Measurements from ENCODE around the gene ZYG11A.

Gene ZYG11A

GRCh38 chr1:52919051-52919722, 76.6 kb downstream of the ZYG11A start:
- DNase-seq, result peak in 1 of 2 donors; percentile 24

- no peak for DNase-seq
Measured at GRCh38 chr1:52919723-52920483, 77.3 kb downstream of the ZYG11A start.

GRCh38 chr1:52920791-52921291, 78.3 kb downstream of the ZYG11A start:
- DNase-seq, result no peak

- DNase-seq, result no peak
Measured at GRCh38 chr1:52925571-52926005, 83.0 kb downstream of the ZYG11A start.

GRCh38 chr1:52926864-52927211, 84.3 kb downstream of the ZYG11A start:
- DNase-seq, result no peak

- peak; percentile 79 to 82 for DNase-seq
Measured at GRCh38 chr1:52927212-52928014, 84.9 kb downstream of the ZYG11A start, which contains the start of gene SCP2. Gene SCP2 (plus strand): TSS chr1:52927276. CDS start chr1:52927397, 121 bp downstream.

- no peak for DNase-seq
Measured at GRCh38 chr1:52928015-52928404, 85.5 kb downstream of the ZYG11A start.

GRCh38 chr1:52929019-52929418, 86.5 kb downstream of the ZYG11A start:
- DNase-seq, result no peak

GRCh38 chr1:52937433-52938182, 95.0 kb downstream of the ZYG11A start:
- no peak for DNase-seq

GRCh38 chr1:52938183-52938451, 95.6 kb downstream of the ZYG11A start:
- no peak for DNase-seq

GRCh38 chr1:52943876-52944416, 101.4 kb downstream of the ZYG11A start:
- DNase-seq, result no peak

GRCh38 chr1:52944566-52944965, 102.0 kb downstream of the ZYG11A start:
- DNase-seq, result no peak

Measured in CD4-positive, alpha-beta T cell treated with Interferon alpha-2 for 1 hour (primary cell).